GM19099 (cell line): ENCODE measurements around the gene KIAA2012.

Experiments used
- POLR2A ChIP-seq: IDR thresholded peaks from 3 replicates; pipeline ENCODE4 v1.6.1; 2011; ENCODE audit warnings: low read depth; ENCODE audit not compliant: insufficient read length; ENCODE audit errors: extremely low read depth

The KIAA2012 gene

DNA sequence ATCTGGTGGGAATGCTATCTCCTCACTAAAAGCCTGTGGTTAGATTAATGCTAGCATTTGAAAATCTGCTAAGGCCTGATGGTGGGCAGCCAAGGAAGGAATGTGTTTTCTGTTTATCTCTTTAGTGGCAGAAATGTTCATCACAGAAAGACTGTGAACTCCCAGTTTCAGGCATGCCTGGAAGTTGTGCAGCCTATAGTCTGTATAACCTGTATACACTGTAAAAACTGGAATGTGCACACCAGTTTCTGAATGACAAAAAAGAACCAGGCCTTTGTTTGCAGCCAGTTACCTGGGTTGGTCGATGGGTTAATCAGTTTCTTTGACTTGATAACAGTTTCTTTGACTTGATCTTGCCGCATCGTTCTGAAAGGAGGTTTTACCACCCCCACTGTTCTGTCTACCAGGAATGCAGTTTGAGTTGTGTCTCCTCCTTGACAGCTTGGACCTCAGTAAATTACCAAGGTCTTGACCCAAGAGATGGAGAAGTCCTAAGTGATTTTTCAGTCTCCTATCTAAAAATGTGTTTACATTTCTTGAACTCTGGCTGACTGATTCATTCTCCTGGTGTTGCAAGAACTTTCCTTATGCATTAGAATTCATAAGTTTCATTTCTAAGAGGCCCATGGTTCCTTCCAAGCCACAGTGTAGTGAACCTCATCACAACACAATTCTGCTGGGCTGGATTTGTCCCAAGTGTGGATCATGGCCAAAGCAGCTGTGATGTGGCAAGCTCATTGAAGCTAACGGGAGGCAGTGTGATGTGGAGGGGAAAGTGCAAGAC is 62.2 kb downstream of the KIAA2012 start:
- TF ChIP-seq POLR2A, result no peak

DNA sequence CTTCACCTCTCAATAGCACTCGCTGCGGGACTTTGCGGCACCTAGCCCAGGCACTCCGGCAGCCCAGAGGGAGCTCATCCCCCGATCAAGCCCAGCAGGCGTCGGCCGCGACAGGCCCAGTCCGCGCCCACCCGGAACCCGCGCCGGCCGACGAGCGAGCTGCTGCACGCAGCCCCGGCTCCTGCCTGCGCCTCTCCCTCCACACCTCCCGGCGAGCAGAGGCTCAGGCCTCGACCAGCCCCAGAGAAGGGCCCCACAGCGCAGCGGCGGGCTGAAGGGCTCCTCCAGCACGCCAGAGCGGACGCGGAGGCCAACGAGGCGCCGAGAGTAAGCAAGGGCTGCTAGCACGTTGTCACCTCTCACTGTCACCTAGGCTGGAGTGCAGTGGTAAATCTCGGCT is 63.5 kb downstream of the KIAA2012 start:
- TF ChIP-seq POLR2A, result no peak

DNA sequence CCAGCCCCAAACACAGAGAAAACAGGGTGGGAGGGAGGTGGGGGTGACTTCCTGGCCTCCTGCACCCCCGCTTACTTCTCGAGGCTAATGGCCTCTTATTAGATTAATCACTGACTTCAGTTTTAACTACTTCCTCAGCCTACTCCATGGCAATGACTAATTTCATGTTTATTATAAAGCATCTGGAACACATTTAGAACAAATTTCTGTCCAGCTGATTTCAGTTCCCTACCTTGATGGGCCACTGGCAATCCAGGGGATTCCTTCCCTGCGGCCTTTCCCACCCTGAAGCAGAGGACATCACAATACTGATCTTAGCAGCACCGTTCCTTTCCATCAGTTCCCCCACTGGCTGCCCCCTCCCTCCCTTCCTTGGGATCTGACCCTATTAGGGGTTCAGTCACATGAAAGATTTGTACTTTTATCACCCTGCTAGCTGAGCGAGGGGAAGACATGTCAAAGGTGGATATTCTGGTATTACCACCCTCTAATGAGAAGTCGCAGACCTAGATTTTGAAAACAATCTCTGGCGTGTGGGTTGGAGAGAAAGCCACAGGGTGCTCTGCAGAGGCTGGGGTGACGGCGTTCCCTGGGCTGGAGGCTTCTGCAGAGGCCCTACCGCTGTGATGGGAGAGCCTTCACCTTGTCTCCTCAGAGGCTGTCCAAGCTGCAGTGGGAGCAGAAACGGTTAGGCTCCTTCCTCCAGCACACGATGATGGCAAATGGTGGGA is 67.6 kb downstream of the KIAA2012 start:
- TF ChIP-seq POLR2A, result no peak

DNA sequence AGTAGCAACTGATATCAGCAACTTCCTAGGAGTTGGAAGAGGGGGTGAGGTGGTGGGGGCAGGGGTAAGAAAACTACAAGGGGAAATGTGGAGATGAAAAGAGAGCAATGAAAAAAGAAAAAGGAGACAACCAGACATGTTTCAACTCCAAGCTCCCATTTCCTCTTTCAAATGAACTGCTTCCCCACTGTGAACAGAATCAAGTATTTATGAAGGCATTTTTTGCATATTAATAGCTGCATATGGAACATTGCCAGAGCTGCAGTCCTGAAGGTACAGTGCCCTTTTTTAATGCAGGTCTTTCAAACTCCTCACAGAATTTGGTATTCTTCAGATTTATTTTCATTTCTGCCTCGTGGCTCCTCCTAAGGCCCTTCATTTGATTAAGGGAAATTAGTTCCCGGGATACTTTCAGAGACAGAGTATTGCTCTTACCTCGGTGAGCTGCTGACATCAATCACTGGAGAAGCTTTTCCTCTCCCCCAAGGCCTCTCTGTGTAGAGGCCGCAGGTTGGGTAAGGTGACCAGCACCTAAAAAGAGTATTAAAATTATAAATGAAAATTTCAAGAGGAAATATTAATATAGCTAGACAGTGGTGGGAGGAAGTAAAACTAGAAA is 68.4 kb downstream of the KIAA2012 start:
- no peak for TF ChIP-seq POLR2A

DNA sequence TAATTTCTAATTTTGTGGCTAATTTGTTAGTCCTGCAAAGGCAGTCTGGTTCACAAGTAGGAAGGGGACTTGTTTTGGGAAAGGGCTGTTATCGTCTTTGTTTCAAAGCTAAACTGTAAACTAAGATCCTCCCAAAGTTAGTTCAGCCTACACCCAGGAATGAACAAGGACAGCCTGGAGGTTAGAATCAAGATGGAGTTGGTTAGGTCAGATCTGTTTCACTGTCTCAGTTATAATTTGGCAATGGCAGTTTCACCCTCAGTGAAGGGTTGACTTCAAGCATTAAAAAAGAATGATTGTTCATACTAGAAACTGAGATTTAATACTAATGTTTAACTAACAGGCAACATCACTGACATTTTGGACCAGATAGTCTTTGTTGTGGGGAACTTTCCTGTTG is 69.5 kb downstream of the KIAA2012 start:
- TF ChIP-seq POLR2A, result no peak

DNA sequence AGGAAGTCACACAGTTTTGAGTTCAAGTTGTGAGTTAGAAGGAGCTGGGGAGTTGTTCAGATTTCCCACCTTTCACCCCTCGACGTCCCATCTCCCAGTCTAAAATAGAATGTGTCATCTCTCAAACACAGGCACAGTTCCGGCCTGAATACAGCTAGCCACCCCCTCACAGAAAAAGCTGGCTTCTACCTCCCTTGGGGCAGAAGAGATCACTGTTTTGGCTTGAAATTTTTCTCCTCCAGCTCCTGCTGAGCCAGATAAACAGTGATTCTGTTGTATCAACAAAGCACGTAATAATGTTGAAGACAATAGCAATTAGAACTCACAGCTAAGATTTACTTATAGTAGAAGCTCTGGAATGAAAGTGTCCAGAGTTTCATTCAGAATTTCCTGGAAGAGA is 74.7 kb downstream of the KIAA2012 start:
- TF ChIP-seq POLR2A, result no peak

DNA sequence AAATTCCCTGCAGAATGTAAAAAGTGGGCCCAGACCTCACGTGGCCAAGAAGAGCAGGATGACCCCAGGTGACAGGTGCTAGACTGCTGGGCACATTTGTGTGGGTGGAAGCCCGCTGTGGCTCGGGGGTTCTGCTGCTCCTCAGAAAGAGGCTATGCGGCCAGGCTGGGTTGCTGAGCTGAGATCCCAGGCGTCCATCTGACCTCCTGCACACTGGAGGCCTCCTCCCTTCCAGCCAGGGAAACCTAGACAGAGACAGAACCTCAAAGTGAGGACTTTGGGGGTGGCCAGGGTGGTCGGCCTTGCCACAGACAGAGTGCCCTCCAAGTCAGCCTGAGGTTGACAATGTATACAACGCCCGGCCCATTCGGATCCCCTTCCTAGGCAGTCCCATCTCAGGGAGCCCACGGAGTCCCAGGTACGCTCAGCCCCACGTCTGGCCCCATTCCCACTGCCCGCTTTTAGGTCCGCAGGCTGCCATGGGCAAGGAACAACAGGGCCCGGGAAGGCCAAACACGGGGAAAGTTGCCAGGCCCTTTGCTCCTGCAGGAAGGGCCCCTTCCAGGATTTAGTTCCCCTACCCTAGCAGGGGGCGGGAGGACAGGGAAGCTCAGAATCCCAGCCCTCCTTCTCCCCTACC is 75.6 kb downstream of the KIAA2012 start:
- no peak for TF ChIP-seq POLR2A

DNA sequence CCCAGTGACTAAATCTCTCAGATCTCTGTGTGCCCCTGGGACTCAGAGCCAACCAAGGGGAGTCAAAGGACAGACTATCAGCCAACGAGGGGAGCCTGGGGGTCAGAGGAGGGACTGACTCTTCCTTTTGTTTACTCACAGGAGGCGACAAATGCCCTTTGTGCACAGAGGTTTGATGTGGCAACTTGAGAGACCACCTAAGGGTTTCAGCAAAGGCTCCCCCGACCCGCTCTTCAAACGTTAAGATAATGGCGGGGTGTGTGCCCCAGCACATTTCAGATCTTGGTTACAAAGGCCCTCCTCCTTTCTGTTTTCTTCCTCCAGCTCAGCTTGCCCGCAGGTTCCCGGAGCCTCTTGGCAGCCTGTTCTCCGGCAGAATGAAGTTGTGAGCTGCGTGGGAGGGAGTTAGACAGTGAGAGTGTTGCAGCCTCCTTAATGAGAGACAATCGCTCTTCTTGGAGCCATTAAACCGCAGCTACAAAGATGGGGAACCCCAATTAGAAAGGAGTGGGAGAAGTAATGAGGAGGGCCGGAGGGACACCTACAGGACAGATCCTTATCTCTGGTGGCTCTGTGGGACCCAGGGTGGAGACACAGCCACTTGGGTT is 76.2 kb downstream of the KIAA2012 start:
- no peak for TF ChIP-seq POLR2A

DNA sequence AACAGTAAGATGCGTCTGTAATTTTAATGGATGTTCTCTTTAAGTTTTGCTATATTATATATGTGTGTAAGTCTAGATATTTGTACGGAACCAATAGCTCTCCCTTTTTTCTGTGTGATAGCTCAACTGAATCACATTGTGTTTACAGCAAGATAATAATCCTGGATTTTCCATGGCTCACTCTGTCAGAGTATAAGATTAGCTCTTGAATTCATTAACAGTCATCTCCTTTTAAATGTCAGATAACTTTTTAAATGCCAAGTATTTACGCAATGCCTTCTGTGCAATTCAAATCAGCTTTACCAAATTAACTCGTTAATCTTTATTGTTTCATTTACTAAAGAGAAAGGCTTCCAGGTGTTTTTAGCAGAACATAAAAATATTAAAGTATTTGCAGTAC is 76.9 kb downstream of the KIAA2012 start:
- no peak for TF ChIP-seq POLR2A

DNA sequence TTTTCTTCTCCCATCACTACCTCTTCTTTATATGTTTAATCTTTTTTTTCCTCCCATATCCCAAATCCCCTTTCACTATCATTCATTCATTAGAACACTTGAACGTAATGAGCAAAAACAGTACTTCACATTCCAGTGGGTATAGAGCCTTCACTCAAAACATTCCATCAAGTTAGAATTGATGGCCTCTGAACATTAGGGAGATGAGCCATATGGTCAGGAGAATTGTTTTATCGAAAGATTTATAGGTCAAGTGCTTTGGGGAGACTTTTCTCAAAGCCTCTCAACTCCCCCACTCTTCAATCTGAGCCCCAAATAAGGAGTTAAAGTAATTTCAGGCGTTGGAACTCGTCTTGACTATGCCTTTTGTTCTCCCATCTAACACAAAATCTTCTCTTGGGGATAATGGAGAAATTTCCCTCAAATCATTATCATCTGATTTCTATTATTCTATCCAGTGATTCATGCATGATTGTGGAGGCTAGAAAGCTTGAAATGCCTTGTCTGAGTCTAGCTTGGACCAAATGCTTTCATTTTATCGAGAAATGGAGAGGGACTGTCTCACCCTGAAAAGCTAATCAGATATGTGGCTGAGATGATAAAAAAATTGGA is 79.2 kb downstream of the KIAA2012 start:
- no peak for TF ChIP-seq POLR2A

DNA sequence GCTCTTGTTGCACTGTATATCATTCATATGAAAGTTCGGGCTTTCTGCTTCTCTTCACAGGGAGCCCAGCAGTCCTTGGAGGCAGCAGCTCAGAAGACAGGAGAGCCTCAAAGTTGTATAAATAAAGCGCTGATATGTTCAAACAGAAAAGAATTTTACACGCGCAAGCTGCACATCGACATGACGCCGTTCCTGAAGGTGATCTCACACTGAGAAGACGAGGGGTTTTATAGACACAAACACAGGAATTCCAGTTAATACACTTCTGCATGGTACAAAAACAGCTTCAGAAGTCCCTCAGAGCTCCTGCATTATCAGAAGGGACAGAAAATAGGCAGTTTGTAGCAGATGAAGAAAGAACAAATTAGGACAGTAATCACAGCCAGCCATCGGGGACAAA is 81.6 kb downstream of the KIAA2012 start:
- no peak for TF ChIP-seq POLR2A

DNA sequence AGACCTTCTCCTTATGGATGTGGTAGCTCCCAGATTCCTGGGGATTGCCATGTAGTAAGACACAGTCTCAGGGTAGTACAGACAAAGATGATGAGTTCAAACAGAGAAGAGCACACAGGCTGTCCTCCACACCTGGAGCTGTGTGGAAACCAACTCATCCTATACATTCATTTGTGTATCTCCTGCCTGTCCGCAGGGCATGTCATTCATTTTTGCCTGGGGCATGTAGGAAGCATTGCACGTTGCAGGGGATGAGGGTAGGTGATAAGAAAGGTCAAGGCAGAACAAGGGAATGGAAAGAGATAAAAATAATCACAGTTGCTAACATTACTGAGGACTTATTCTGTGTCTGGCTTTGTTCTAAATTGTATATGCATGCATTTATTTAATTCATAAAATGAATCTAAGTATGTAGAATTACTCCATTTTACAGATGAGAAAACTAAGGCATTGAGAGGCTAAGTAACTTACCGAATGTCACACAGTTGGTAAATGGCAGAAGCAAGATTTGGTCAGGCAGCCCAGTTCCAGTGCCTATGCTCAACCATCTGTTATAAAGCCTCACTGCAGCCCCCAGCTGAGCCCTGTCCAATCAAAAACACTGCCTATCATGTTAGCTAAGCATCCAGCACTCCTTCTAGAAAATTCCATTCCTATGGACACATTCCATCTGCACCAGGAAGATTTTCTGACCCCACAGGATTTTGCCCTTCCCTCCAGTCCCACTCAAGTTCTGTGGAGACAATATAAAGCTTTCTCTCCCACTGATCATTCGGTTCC is 84.3 kb downstream of the KIAA2012 start:
- TF ChIP-seq POLR2A, result no peak

DNA sequence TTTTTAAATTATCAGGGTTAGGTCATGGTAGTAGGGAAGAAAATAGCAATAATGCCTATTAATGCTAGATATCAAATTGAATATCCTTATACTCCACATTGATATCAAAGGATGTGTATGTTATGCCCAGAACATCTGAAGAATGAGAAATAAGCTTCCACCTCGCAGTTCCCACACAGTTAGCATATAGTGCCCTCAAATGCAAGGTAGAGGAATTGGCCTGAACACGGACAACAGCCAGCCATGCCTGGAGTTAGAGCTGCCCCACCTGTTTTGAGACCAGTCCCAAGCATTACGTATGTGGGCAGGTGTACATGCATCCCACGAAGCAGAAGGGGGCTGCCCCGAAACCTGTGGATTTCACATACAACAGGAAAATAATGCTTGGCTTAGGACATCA is 85.7 kb downstream of the KIAA2012 start:
- no peak for TF ChIP-seq POLR2A
